IPS DF 19.7 (cell line): Measurements from ENCODE around the gene MFSD2B.
"Not testable (repeated sequence)": the region's sequence is repeated elsewhere in the genome, so short reads cannot be mapped to it uniquely, and the experiment has no call there.

Experiments
- DNase-seq: peaks from one replicate; pipeline ENCODE4 v3.0.0-alpha.2; 2013; ENCODE audit warnings: low read depth, low spot score

Gene MFSD2B

GRCh38 chr2:24009680-24010476 lies at the start of gene MFSD2B:
MFSD2B (plus strand) TSS chr2:24010085; CDS start chr2:24010097, 12 bp downstream.
- no peak for DNase-seq

GRCh38 chr2:23967846-23968245 lies 42.0 kb upstream of the MFSD2B start:
- no peak for DNase-seq

- DNase-seq, result no peak
Measured at GRCh38 chr2:23976883-23977282, 33.0 kb upstream of the MFSD2B start.

- no peak for DNase-seq
Measured at GRCh38 chr2:23988371-23988770, 21.5 kb upstream of the MFSD2B start.

GRCh38 chr2:23992931-23993330 lies 17.0 kb upstream of the MFSD2B start:
- no peak for DNase-seq

GRCh38 chr2:23993736-23994269 lies 16.1 kb upstream of the MFSD2B start:
- no peak for DNase-seq

- DNase-seq, result no peak
Measured at GRCh38 chr2:23994567-23994966, 15.3 kb upstream of the MFSD2B start.

- no peak for DNase-seq
Measured at GRCh38 chr2:24007693-24008092, 2.2 kb upstream of the MFSD2B start.

- no peak for DNase-seq
Measured at GRCh38 chr2:24008672-24009366, 1.1 kb upstream of the MFSD2B start.

GRCh38 chr2:24009367-24009679 lies 562 bp upstream of the MFSD2B start:
- no peak for DNase-seq

GRCh38 chr2:24010477-24011249 lies 778 bp downstream of the MFSD2B start:
- DNase-seq, result no peak

GRCh38 chr2:24011250-24012104 lies 1.6 kb downstream of the MFSD2B start:
- no peak for DNase-seq

- DNase-seq, result no peak
Measured at GRCh38 chr2:24012521-24013188, 2.8 kb downstream of the MFSD2B start.

GRCh38 chr2:24014902-24015301 lies 5.0 kb downstream of the MFSD2B start:
- not testable (repeated sequence) for DNase-seq

- DNase-seq, result no peak
Measured at GRCh38 chr2:24015562-24016375, 5.9 kb downstream of the MFSD2B start.

- no peak for DNase-seq
Measured at GRCh38 chr2:24016376-24016761, 6.5 kb downstream of the MFSD2B start.

- no peak for DNase-seq
Measured at GRCh38 chr2:24016853-24017703, 7.2 kb downstream of the MFSD2B start.

- no peak for DNase-seq
Measured at GRCh38 chr2:24017711-24018110, 7.8 kb downstream of the MFSD2B start.

GRCh38 chr2:24018241-24018640 lies 8.4 kb downstream of the MFSD2B start:
- DNase-seq, result no peak
